GM21786 (cell line): ENCODE measurements around the gene PSEN2.

Experiments
- ATAC-seq: cut with Tn5 transposase; IDR thresholded peaks from one replicate; pipeline ENCODE4 v1.9.1; 2021; ENCODE audit not compliant: unreplicated experiment

Gene PSEN2

GRCh38 chr1:226863446-226863845 is 7.0 kb upstream of the PSEN2 start:
- ATAC-seq: no peak

GRCh38 chr1:226864311-226864710 is 6.1 kb upstream of the PSEN2 start:
- ATAC-seq: no peak

GRCh38 chr1:226865590-226865989 is 4.8 kb upstream of the PSEN2 start:
- no peak for ATAC-seq

- ATAC-seq: no peak
Observed at GRCh38 chr1:226867461-226868054, 2.9 kb upstream of the PSEN2 start.

GRCh38 chr1:226868726-226869125 is 1.7 kb upstream of the PSEN2 start:
- no peak for ATAC-seq

GRCh38 chr1:226870026-226870400 is 403 bp upstream of the PSEN2 start:
- ATAC-seq: no peak

GRCh38 chr1:226871636-226872327 is 1.4 kb downstream of the PSEN2 start:
- ATAC-seq: no peak

GRCh38 chr1:226872437-226872836 is 2.0 kb downstream of the PSEN2 start:
- no peak for ATAC-seq

- ATAC-seq: no peak
Observed at GRCh38 chr1:226873771-226874578, 3.6 kb downstream of the PSEN2 start.

GRCh38 chr1:226874579-226875425 is 4.4 kb downstream of the PSEN2 start:
- ATAC-seq: no peak

GRCh38 chr1:226875641-226876295 is 5.4 kb downstream of the PSEN2 start:
- ATAC-seq: no peak

- no peak for ATAC-seq
Observed at GRCh38 chr1:226877669-226878068, 7.3 kb downstream of the PSEN2 start.

GRCh38 chr1:226880372-226881287 is 10.2 kb downstream of the PSEN2 start:
- ATAC-seq: no peak

- no peak for ATAC-seq
Observed at GRCh38 chr1:226881515-226882185, 11.2 kb downstream of the PSEN2 start.

GRCh38 chr1:226882187-226882586 is 11.8 kb downstream of the PSEN2 start:
- ATAC-seq: peak; percentile 2

- peak; percentile 95 for ATAC-seq
Observed at GRCh38 chr1:226882631-226883409, 12.4 kb downstream of the PSEN2 start.

- no peak for ATAC-seq
Observed at GRCh38 chr1:226883630-226884029, 13.2 kb downstream of the PSEN2 start.

- ATAC-seq: no peak
Observed at GRCh38 chr1:226884116-226884625, 13.8 kb downstream of the PSEN2 start.
